Neural cell (in vitro differentiated cells): ENCODE results near the gene MAGEC2. TPM values are rescaled to one million over a fixed set of nuclear protein-coding genes. Genes with fewer than 3 reads are reported as not detected.

ENCODE experiments used
- H2AFZ ChIP-seq: fragments of 200-600, 300-800 bp; sonication (generic), shearing (Covaris generic); 2 replicates; pipeline ENCODE4 v1.6.0; 2014; ENCODE audit warnings: low read depth, mild to moderate bottlenecking, antibody characterized with exemption, low read length, moderate library complexity
- H3F3A ChIP-seq: fragments of 200-600 bp; shearing (Covaris generic); 2 replicates; pipeline ENCODE4 v1.6.1; 2016; ENCODE audit warnings: mild to moderate bottlenecking, moderate library complexity, mixed read lengths, antibody characterized with exemption, low read length; ENCODE audit not compliant: insufficient read depth, poor library complexity, severe bottlenecking
- H3K27ac ChIP-seq: fragments of 200-600, 300-800 bp; sonication (generic), shearing (Covaris generic); 2 replicates; pipeline ENCODE4 v1.5.1; 2014; ENCODE audit warnings: mild to moderate bottlenecking, low read length, moderate library complexity
- H3K27me3 ChIP-seq: fragments of 300-800, 200-600 bp; sonication (generic), shearing (Covaris generic); 2 replicates; pipeline ENCODE4 v1.6.0; 2014; ENCODE audit warnings: mild to moderate bottlenecking, low read depth, low read length, moderate library complexity; ENCODE audit not compliant: insufficient read depth
- H3K36me3 ChIP-seq: fragments of 300-800, 200-600 bp; sonication (generic), shearing (Covaris generic); 2 replicates; pipeline ENCODE4 v1.5.1; 2014; ENCODE audit warnings: mild to moderate bottlenecking, antibody characterized with exemption, low read length, moderate library complexity; ENCODE audit not compliant: insufficient read depth
- H3K4me2 ChIP-seq: fragments of 300-800, 200-600 bp; sonication (generic), shearing (Covaris generic); 2 replicates; pipeline ENCODE4 v1.6.0; 2014; ENCODE audit warnings: mild to moderate bottlenecking, low read length
- H3K4me3 ChIP-seq: fragments of 300-800, 200-600 bp; sonication (generic), shearing (Covaris generic); 2 replicates; pipeline ENCODE4 v1.5.1; 2014; ENCODE audit warnings: mild to moderate bottlenecking, low read length, moderate library complexity
- H3K79me2 ChIP-seq: fragments of 200-600 bp; shearing (Covaris generic); replicated peaks from 2 replicates; pipeline ENCODE4 v1.6.0; 2014; ENCODE audit warnings: mild to moderate bottlenecking, low read length, moderate library complexity; ENCODE audit not compliant: insufficient read depth
- H3K9ac ChIP-seq: fragments of 300-800, 200-600 bp; sonication (generic), shearing (Covaris generic); 2 replicates; pipeline ENCODE4 v1.6.1; 2016; ENCODE audit warnings: mild to moderate bottlenecking, low read length, mixed read lengths
- H3K9me2 ChIP-seq: fragments of 200-600 bp; shearing (Covaris generic); 2 replicates; pipeline ENCODE4 v1.6.1; 2016; ENCODE audit warnings: mild to moderate bottlenecking, low read length, mixed read lengths; ENCODE audit not compliant: insufficient read depth
- H3K9me3 ChIP-seq: fragments of 200-600, 300-800 bp; sonication (generic), shearing (Covaris generic); 2 replicates; pipeline ENCODE4 v1.6.1; 2016; ENCODE audit warnings: mild to moderate bottlenecking, mixed run types, low read length, moderate library complexity, mixed read lengths
- H4K20me1 ChIP-seq: fragments of 200-600 bp; shearing (Covaris generic); 2 replicates; pipeline ENCODE4 v1.6.1; 2016; ENCODE audit warnings: mild to moderate bottlenecking, mixed run types; ENCODE audit not compliant: insufficient read depth
- CTCF ChIP-seq: fragments of 450-650 bp; IDR thresholded peaks from 2 replicates; pipeline ENCODE4 v1.5.1; 2014; ENCODE audit warnings: antibody characterized with exemption, mild to moderate bottlenecking, moderate library complexity; ENCODE audit not compliant: poor library complexity, severe bottlenecking
- EP300 ChIP-seq: fragments of 450-650 bp; conservative IDR thresholded peaks from 2 replicates; pipeline ENCODE4 v1.6.1; 2014; ENCODE audit warnings: antibody characterized with exemption, mild to moderate bottlenecking, moderate library complexity; ENCODE audit not compliant: poor library complexity, severe bottlenecking
- EZH2 ChIP-seq: fragments of 200-600, 300-800 bp; shearing (Covaris generic), sonication (generic); IDR thresholded peaks from 2 replicates; pipeline ENCODE4 v1.6.1; 2014; ENCODE audit warnings: antibody characterized with exemption, low read length, borderline replicate concordance, mild to moderate bottlenecking; ENCODE audit not compliant: insufficient read depth, poor library complexity, severe bottlenecking
- MXI1 ChIP-seq: fragments of 450-650 bp; conservative IDR thresholded peaks from 2 replicates; pipeline ENCODE4 v1.6.1; 2014; ENCODE audit warnings: antibody characterized with exemption, mild to moderate bottlenecking; ENCODE audit not compliant: poor library complexity, severe bottlenecking
- RAD21 ChIP-seq: fragments of 450-650 bp; conservative IDR thresholded peaks from 2 replicates; pipeline ENCODE4 v1.6.1; 2014; ENCODE audit warnings: antibody characterized with exemption, mild to moderate bottlenecking, moderate library complexity
- SMC3 ChIP-seq: fragments of 450-650 bp; conservative IDR thresholded peaks from 2 replicates; pipeline ENCODE4 v1.6.1; 2014; ENCODE audit warnings: antibody characterized with exemption, mild to moderate bottlenecking, moderate library complexity; ENCODE audit not compliant: poor library complexity
- TAF1 ChIP-seq: IDR thresholded peaks from 2 replicates; pipeline ENCODE4 v1.6.1; 2012; ENCODE audit warnings: low read depth
- polyA minus RNA-seq: library from RNA; depleted of rRNA, polyadenylated mRNA; stranded (reverse); fragments of >200 nt; gene quantifications from 2 replicates; pipeline ENCODE4 v1.2.3, GENCODE V29; 2014
- polyA plus RNA-seq: library from polyadenylated mRNA; depleted of rRNA; stranded (reverse); fragments of >200 nt; gene quantifications from 2 replicates; pipeline ENCODE4 v1.2.3, GENCODE V29; 2014

The MAGEC2 gene
- polyA plus RNA-seq: not detected in 2 replicates
- polyA minus RNA-seq: not detected in 2 replicates

GRCh38 chrX:142204522-142205433, at the start of gene MAGEC2:
Gene MAGEC2, minus strand, starts transcription at chrX:142205290. Its CDS starts 1,303 bp downstream, at chrX:142203987.
- Histone ChIP-seq H3K36me3 (no peaks in the 10 kb centered on the region), H4K20me1 (no peaks in the 10 kb centered on the region), H3K27me3 (no peaks in the 10 kb centered on the region), H3K9ac (no peak within 1 kb of the TSS), H3K9me3 (no peaks in the 10 kb centered on the region), H3K27ac (no peak within 1 kb of the TSS), H3F3A (no peaks in the 10 kb centered on the region), H3K79me2 (no peaks in the 10 kb centered on the region), H3K4me2 (no peak within 1 kb of the TSS), H2AFZ (no peak within 1 kb of the TSS), H3K9me2 (no peaks in the 10 kb centered on the region), H3K4me3 (no peak within 1 kb of the TSS)
- TF ChIP-seq MXI1: no peak

GRCh38 chrX:142251680-142252079, 46.6 kb upstream of the MAGEC2 start:
- no peaks in the 10 kb centered on the region for H3K9me2 ChIP-seq
- no peaks in the 10 kb centered on the region for H4K20me1 ChIP-seq
- H3K79me2 ChIP-seq: no peaks in the 10 kb centered on the region
- no peaks in the 10 kb centered on the region for H3K9me3 ChIP-seq
- TF ChIP-seq CTCF (no peak), RAD21 (no peak), EP300 (no peak), EZH2 (no peak)
- no peaks in the 10 kb centered on the region for H3K27me3 ChIP-seq
- H3F3A ChIP-seq: no peaks in the 10 kb centered on the region
- no peak overlapping the region for H3K4me2 ChIP-seq
- H3K27ac ChIP-seq: no peak overlapping the region
- H3K9ac ChIP-seq: no peak overlapping the region
- H2AFZ ChIP-seq: no peak overlapping the region
- no peaks in the 10 kb centered on the region for H3K36me3 ChIP-seq
- no peak overlapping the region for H3K4me3 ChIP-seq

- H3K4me3 ChIP-seq: no peak overlapping the region
- H3K4me2 ChIP-seq: no peak overlapping the region
- no peaks in the 10 kb centered on the region for H4K20me1 ChIP-seq
- no peak overlapping the region for H3K27ac ChIP-seq
- no peaks in the 10 kb centered on the region for H3K79me2 ChIP-seq
- no peak overlapping the region for H2AFZ ChIP-seq
- H3K36me3 ChIP-seq: no peaks in the 10 kb centered on the region
- H3K9me2 ChIP-seq: no peaks in the 10 kb centered on the region
- H3F3A ChIP-seq: no peaks in the 10 kb centered on the region
- no peak for TF ChIP-seq EZH2
- no peak for TF ChIP-seq EP300
- TF ChIP-seq TAF1: no peak
- TF ChIP-seq SMC3: no peak
- no peak for TF ChIP-seq CTCF
- no peaks in the 10 kb centered on the region for H3K27me3 ChIP-seq
- H3K9ac ChIP-seq: no peak overlapping the region
- no peaks in the 10 kb centered on the region for H3K9me3 ChIP-seq
Observed at GRCh38 chrX:142251202-142251601, 46.1 kb upstream of the MAGEC2 start.
